Measurements from ENCODE around the gene CST4.
"Not testable (repeated sequence)": the region's sequence is repeated elsewhere in the genome, so short reads cannot be mapped to it uniquely, and the experiment has no call there.

Gene CST4

GRCh38 chr20:23637282-23638221 is 51.3 kb downstream of the CST4 start, which contains the start of gene CST3:
TSS of gene CST3 (minus strand) at chr20:23637955. CDS start at chr20:23637862, 93 bp downstream.
- peak within 1 kb of the TSS; percentile 79 for H3K9ac ChIP-seq (ENCODE audit: insufficient read length)
- no peak within 1 kb of the TSS for H3K27ac ChIP-seq
- no peaks in the 10 kb centered on the region for H3K36me3 ChIP-seq (ENCODE audit: insufficient read depth, low read length)
- TF ChIP-seq FOXP2 (optimal IDR thresholded peaks at IDR 0.05; ENCODE audit: control extremely low read depth, extremely low read length, insufficient read depth) (no peak), POLR2AphosphoS5 (IDR thresholded peaks at IDR 0.05; ENCODE audit: borderline replicate concordance, low read depth, low read length) (peak; percentile 59; the same call in 1 of the 2 replicates)
- no peak for DNase-seq (ENCODE audit: low read depth, low spot score)
- peak within 1 kb of the TSS; percentile 89 for H3K4me3 ChIP-seq
- no peaks in the 10 kb centered on the region for H3K9me3 ChIP-seq (ENCODE audit: low read depth, low read length)

DNA sequence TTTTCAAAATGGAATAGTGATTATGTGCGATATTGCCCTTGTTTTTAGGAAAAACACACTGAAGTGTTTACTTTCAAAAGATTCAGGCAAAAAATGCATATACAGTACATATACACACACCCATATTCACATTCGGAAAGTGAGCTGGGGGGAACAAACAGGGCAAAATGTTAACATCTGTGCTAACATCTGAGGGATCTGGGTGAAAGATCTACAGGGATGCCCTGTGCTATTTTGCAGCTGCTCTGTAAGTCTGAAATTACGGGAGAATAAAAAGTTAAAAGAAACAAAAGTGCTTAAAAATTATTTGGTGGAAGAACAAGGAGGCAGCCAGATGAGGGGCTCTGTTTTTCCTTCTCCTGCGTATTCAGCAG is 51.9 kb downstream of the CST4 start:
- TF ChIP-seq FOXP2 (optimal IDR thresholded peaks at IDR 0.05; ENCODE audit: control extremely low read depth, extremely low read length, insufficient read depth) (no peak), EZH2 (IDR thresholded peaks at IDR 0.05) (no peak), POLR2AphosphoS5 (IDR thresholded peaks at IDR 0.05; ENCODE audit: borderline replicate concordance, low read depth, low read length) (no peak)
- Histone ChIP-seq H3K36me3 (ENCODE audit: insufficient read depth, low read length) (no peaks in the 10 kb centered on the region), H3K9me3 (ENCODE audit: low read depth, low read length) (no peaks in the 10 kb centered on the region), H3K27ac (no peak overlapping the region), H3K4me3 (peak overlapping the region; percentile 89), H3K9ac (ENCODE audit: insufficient read length) (peak overlapping the region; percentile 79)
- DNase-seq (ENCODE audit: low read depth, low spot score), result no peak

- no peaks in the 10 kb centered on the region for H3K36me3 ChIP-seq (ENCODE audit: insufficient read depth, low read length)
- DNase-seq (ENCODE audit: low read depth, low spot score), result no peak
- H3K4me3 ChIP-seq, result peak overlapping the region; percentile 89; the same call in 1 of the 2 replicates
- H3K9ac ChIP-seq (ENCODE audit: insufficient read length), result peak overlapping the region; percentile 79
- H3K9me3 ChIP-seq (ENCODE audit: low read depth, low read length), result no peaks in the 10 kb centered on the region
- H3K27ac ChIP-seq, result no peak overlapping the region
- TF ChIP-seq POLR2AphosphoS5 (IDR thresholded peaks at IDR 0.05; ENCODE audit: borderline replicate concordance, low read depth, low read length), result no peak
- TF ChIP-seq EZH2 (IDR thresholded peaks at IDR 0.05), result no peak
- TF ChIP-seq FOXP2 (optimal IDR thresholded peaks at IDR 0.05; ENCODE audit: control extremely low read depth, extremely low read length, insufficient read depth), result no peak
These were observed 52.5 kb downstream of the CST4 start for GRCh38 chr20:23636182-23636907.

- not testable (repeated sequence) for H3K36me3 ChIP-seq (ENCODE audit: insufficient read depth, low read length)
These were observed 53.1 kb downstream of the CST4 start for GRCh38 chr20:23635768-23636090.

More at GRCh38 chr20:23635768-23636090, 53.1 kb downstream of the CST4 start:
- H3K27ac ChIP-seq; DNase-seq (ENCODE audit: low read depth, low spot score); H3K9ac ChIP-seq (ENCODE audit: insufficient read length); H3K4me3 ChIP-seq; H3K9me3 ChIP-seq (ENCODE audit: low read depth, low read length): not testable (repeated sequence)

Data from SK-N-MC (cell line).